HepG2 (cell line): Measurements from ENCODE around the gene NKAIN4. TPM values are rescaled to one million over a fixed set of nuclear protein-coding genes. Genes with fewer than 3 reads are reported as not detected.
A peak's percentile ranks its signal among the peaks of the same experiment; 100 is the strongest.

Experiments
- CBX1 ChIP-seq: IDR thresholded peaks from one replicate; pipeline ENCODE4 v1.6.1; 2016; ENCODE audit warnings: antibody characterized with exemption, low read depth
- CHD4 ChIP-seq: fragments of 200-600 bp; sonication (generic); IDR thresholded peaks from 2 replicates; pipeline ENCODE4 v1.7.0; 2017; ENCODE audit warnings: mild to moderate bottlenecking, low read length, borderline replicate concordance
- FOSL1 ChIP-seq: sonication (generic); formaldehyde crosslinking; IDR thresholded peaks from 2 replicates; pipeline ENCODE4 v1.9.0; 2021; ENCODE audit warnings: missing genetic modification reagents, borderline replicate concordance
- GZF1 ChIP-seq: sonication (generic); formaldehyde crosslinking; IDR thresholded peaks from 2 replicates; pipeline ENCODE4 v1.5.1; 2020; ENCODE audit warnings: mild to moderate bottlenecking, missing genetic modification reagents
- KLF12 ChIP-seq: sonication (generic); formaldehyde crosslinking; IDR thresholded peaks from 2 replicates; pipeline ENCODE4 v1.4.0; 2020; ENCODE audit warnings: missing genetic modification reagents, borderline replicate concordance
- KLF15 ChIP-seq: sonication (generic); formaldehyde crosslinking; IDR thresholded peaks from 2 replicates; pipeline ENCODE4 v1.8.1; 2023; ENCODE audit warnings: borderline replicate concordance, mild to moderate bottlenecking, inconsistent platforms, missing genetic modification reagents, mixed read lengths
- MXI1 ChIP-seq: IDR thresholded peaks from 3 replicates; pipeline ENCODE4 v1.6.1; 2012; ENCODE audit warnings: low read depth, low read length, inconsistent platforms, borderline replicate concordance
- NCOA2 ChIP-seq: sonication (generic); formaldehyde crosslinking; IDR thresholded peaks from 2 replicates; pipeline ENCODE4 v1.8.0; 2022; ENCODE audit warnings: inconsistent platforms
- RXRA ChIP-seq: sonication (generic); formaldehyde crosslinking; IDR thresholded peaks from 2 replicates; pipeline ENCODE4 v1.5.1; 2020; ENCODE audit warnings: missing genetic modification reagents
- SOX5 ChIP-seq: IDR thresholded peaks from 2 replicates; pipeline ENCODE4 v1.6.1; 2016; ENCODE audit warnings: borderline replicate concordance
- TBX3 ChIP-seq: fragments of 450-650 bp; IDR thresholded peaks from 2 replicates; pipeline ENCODE4 v1.6.1; 2017; ENCODE audit warnings: antibody characterized with exemption, mild to moderate bottlenecking, inconsistent platforms, borderline replicate concordance
- TGIF2 ChIP-seq: IDR thresholded peaks from 2 replicates; pipeline ENCODE4 v1.6.1; 2016; ENCODE audit warnings: control low read depth, missing compliant biosample characterization
- ZKSCAN1 ChIP-seq: fragments of 150-350 bp; IDR thresholded peaks from 2 replicates; pipeline ENCODE4 v1.6.1; 2014; ENCODE audit warnings: low read length
- ZMYM4 ChIP-seq: sonication (generic); formaldehyde crosslinking; IDR thresholded peaks from 2 replicates; pipeline ENCODE4 v1.8.1; 2023; ENCODE audit warnings: mild to moderate bottlenecking, missing genetic modification reagents
- ZNF550 ChIP-seq: sonication (generic); formaldehyde crosslinking; IDR thresholded peaks from 2 replicates; pipeline ENCODE4 v1.4.0; 2020; ENCODE audit warnings: mild to moderate bottlenecking, missing genetic modification reagents, borderline replicate concordance
- ZNF607 ChIP-seq: sonication (generic); formaldehyde crosslinking; IDR thresholded peaks from 2 replicates; pipeline ENCODE4 v1.5.1; 2020; ENCODE audit warnings: missing genetic modification reagents, mild to moderate bottlenecking, borderline replicate concordance
- ZNF746 ChIP-seq: sonication (generic); formaldehyde crosslinking; IDR thresholded peaks from 2 replicates; pipeline ENCODE4 v1.8.0; 2022; ENCODE audit warnings: mild to moderate bottlenecking, missing genetic modification reagents
- ZSCAN20 ChIP-seq: sonication (generic); formaldehyde crosslinking; IDR thresholded peaks from 2 replicates; pipeline ENCODE4 v1.4.0; 2020; ENCODE audit warnings: missing genetic modification reagents, mild to moderate bottlenecking, borderline replicate concordance
- polyA plus RNA-seq, 8 experiments: library from polyadenylated mRNA; depleted of rRNA in 3 of 8; stranded (reverse) in 7 of 8; unstranded in 1 of 8; fragments of >200 nt; fragmentation: Illumina TruSeq in 4 of 8; extraction: Trizol in 4 of 8; gene quantifications; 2 replicates each; pipeline versions ENCODE4 v1.2.1 to v1.2.3, GENCODE V29; 2011 to 2016; ENCODE audit warnings: low read depth in 4 of 8, missing spikeins in 1 of 8, mixed read lengths in 1 of 8; ENCODE audit not compliant: insufficient read depth in 1 of 8
- total RNA-seq, 5 experiments: library from RNA; depleted of rRNA; stranded (reverse); fragments of >200 nt; fragmentation: Illumina TruSeq; extraction: Trizol; gene quantifications; 2 replicates each; pipeline ENCODE4 v1.2.3, GENCODE V29; 2016; ENCODE audit warnings: low read depth in 1 of 5
- TF ChIP-seq, protein P1 (sequence below), 2 experiments: fragments of 450-650 bp in 1 of 2; sonication (generic) in 1 of 2; formaldehyde crosslinking; IDR thresholded peaks; 2 replicates each; pipeline versions ENCODE4 v1.5.0 to v1.8.0; 2020 to 2022; ENCODE audit warnings: mild to moderate bottlenecking in 1 of 2, missing genetic modification reagents in 1 of 2
- TF ChIP-seq, protein P2 (sequence below): fragments of 450-650 bp; IDR thresholded peaks from 2 replicates; pipeline ENCODE4 v1.6.1; 2017
- TF ChIP-seq, protein P3 (sequence below): sonication (generic); formaldehyde crosslinking; IDR thresholded peaks from 2 replicates; pipeline ENCODE4 v1.4.0; 2020; ENCODE audit warnings: mild to moderate bottlenecking, missing genetic modification reagents
- TF ChIP-seq, protein P4 (sequence below): sonication (generic); formaldehyde crosslinking; conservative IDR thresholded peaks from 2 replicates; pipeline ENCODE4 v1.8.1; 2023; ENCODE audit warnings: missing genetic modification reagents
- TF ChIP-seq, protein P5 (sequence below): sonication (generic); formaldehyde crosslinking; IDR thresholded peaks from 2 replicates; pipeline ENCODE4 v1.4.0; 2020; ENCODE audit warnings: missing genetic modification reagents, borderline replicate concordance

NKAIN4 gene
- total and polyA plus RNA-seq, 2 of the 13 experiments (the other 11 are each of a cell fraction or from before 2014, with no cell fraction given): not detected

DNA sequence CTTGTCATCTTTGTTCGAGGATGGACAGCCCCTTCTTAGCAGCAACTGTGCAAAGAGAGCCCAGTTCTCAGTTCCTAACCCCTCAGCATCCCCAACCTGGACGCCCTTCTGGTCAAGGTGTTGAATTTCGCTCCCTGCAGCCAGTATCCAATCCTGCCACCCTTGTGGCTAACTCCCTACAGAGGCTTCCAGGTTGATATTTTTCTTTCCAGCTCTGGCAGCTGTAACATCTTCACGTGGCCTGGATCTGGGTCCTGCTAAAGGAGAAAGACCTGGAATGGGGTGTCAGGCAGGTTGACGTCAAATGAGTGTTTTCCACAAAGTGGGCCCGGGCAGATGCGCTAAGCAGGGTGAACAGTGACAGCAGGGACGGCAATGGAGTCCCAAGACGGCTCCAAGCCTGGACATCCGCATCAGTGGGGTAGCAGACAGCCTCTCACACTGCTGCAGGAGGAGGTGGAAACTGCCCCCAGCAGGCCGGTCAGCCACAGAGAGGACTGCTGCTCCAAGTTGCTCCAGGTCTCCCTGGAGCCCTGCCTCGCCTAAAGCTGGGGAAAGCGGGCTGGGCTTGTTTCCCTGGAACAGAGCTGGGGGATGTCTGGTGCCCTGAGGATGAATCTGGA is 37.3 kb downstream of the NKAIN4 start (continued):
- TF ChIP-seq ZMYM4 (CRISPR knock-in tag) (no peak), GZF1 (CRISPR knock-in tag) (no peak), CHD4 (peak; percentile 65; the same call in 1 of the 2 replicates), TBX3 (no peak), ZKSCAN1 (no peak), CBX1 (no peak), KLF12 (CRISPR knock-in tag) (no peak), TGIF2 (0 out of 2 replicates have a peak, but pooled peaks have one; percentile 33), ZNF607 (no peak), ZNF550 (CRISPR knock-in tag) (no peak), KLF15 (CRISPR knock-in tag) (no peak), RXRA (CRISPR knock-in tag) (no peak), FOSL1 (CRISPR knock-in tag) (no peak), MXI1 (no peak), NCOA2 (CRISPR knock-in tag) (no peak), SOX5 (no peak), ZNF746 (CRISPR knock-in tag) (no peak), ZSCAN20 (CRISPR knock-in tag) (no peak)
- TF ChIP-seq, protein P1, sequence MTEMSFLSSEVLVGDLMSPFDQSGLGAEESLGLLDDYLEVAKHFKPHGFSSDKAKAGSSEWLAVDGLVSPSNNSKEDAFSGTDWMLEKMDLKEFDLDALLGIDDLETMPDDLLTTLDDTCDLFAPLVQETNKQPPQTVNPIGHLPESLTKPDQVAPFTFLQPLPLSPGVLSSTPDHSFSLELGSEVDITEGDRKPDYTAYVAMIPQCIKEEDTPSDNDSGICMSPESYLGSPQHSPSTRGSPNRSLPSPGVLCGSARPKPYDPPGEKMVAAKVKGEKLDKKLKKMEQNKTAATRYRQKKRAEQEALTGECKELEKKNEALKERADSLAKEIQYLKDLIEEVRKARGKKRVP (CRISPR knock-in tag; IDR thresholded peaks at IDR 0.05): no peak
- TF ChIP-seq, protein P2, sequence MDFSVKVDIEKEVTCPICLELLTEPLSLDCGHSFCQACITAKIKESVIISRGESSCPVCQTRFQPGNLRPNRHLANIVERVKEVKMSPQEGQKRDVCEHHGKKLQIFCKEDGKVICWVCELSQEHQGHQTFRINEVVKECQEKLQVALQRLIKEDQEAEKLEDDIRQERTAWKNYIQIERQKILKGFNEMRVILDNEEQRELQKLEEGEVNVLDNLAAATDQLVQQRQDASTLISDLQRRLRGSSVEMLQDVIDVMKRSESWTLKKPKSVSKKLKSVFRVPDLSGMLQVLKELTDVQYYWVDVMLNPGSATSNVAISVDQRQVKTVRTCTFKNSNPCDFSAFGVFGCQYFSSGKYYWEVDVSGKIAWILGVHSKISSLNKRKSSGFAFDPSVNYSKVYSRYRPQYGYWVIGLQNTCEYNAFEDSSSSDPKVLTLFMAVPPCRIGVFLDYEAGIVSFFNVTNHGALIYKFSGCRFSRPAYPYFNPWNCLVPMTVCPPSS: no peak
- TF ChIP-seq, protein P3, sequence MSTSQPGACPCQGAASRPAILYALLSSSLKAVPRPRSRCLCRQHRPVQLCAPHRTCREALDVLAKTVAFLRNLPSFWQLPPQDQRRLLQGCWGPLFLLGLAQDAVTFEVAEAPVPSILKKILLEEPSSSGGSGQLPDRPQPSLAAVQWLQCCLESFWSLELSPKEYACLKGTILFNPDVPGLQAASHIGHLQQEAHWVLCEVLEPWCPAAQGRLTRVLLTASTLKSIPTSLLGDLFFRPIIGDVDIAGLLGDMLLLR (CRISPR knock-in tag): no peak
- TF ChIP-seq, protein P4, sequence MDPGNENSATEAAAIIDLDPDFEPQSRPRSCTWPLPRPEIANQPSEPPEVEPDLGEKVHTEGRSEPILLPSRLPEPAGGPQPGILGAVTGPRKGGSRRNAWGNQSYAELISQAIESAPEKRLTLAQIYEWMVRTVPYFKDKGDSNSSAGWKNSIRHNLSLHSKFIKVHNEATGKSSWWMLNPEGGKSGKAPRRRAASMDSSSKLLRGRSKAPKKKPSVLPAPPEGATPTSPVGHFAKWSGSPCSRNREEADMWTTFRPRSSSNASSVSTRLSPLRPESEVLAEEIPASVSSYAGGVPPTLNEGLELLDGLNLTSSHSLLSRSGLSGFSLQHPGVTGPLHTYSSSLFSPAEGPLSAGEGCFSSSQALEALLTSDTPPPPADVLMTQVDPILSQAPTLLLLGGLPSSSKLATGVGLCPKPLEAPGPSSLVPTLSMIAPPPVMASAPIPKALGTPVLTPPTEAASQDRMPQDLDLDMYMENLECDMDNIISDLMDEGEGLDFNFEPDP: no peak
- TF ChIP-seq, protein P5, sequence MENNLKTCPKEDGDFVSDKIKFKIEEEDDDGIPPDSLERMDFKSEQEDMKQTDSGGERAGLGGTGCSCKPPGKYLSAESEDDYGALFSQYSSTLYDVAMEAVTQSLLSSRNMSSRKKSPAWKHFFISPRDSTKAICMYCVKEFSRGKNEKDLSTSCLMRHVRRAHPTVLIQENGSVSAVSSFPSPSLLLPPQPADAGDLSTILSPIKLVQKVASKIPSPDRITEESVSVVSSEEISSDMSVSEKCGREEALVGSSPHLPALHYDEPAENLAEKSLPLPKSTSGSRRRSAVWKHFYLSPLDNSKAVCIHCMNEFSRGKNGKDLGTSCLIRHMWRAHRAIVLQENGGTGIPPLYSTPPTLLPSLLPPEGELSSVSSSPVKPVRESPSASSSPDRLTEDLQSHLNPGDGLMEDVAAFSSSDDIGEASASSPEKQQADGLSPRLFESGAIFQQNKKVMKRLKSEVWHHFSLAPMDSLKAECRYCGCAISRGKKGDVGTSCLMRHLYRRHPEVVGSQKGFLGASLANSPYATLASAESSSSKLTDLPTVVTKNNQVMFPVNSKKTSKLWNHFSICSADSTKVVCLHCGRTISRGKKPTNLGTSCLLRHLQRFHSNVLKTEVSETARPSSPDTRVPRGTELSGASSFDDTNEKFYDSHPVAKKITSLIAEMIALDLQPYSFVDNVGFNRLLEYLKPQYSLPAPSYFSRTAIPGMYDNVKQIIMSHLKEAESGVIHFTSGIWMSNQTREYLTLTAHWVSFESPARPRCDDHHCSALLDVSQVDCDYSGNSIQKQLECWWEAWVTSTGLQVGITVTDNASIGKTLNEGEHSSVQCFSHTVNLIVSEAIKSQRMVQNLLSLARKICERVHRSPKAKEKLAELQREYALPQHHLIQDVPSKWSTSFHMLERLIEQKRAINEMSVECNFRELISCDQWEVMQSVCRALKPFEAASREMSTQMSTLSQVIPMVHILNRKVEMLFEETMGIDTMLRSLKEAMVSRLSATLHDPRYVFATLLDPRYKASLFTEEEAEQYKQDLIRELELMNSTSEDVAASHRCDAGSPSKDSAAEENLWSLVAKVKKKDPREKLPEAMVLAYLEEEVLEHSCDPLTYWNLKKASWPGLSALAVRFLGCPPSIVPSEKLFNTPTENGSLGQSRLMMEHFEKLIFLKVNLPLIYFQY (CRISPR knock-in tag): 0 out of 2 replicates have a peak, but pooled peaks have one; percentile 3
